ENCODE data around the gene VSTM2L. TPM values are rescaled to one million over a fixed set of nuclear protein-coding genes. Genes with fewer than 3 reads are reported as not detected.
"Not testable (repeated sequence)": the region's sequence is repeated elsewhere in the genome, so short reads cannot be mapped to it uniquely, and the experiment has no call there.

VSTM2L gene
- 0.20 and 0.35 TPM in 2 replicates for total RNA-seq

GRCh38 chr20:37902504-37903313, at the start of gene VSTM2L:
VSTM2L (plus strand) TSS chr20:37903127; CDS start chr20:37903351, 224 bp downstream.
- no peak for DNase-seq (ENCODE audit: low read depth, low spot score)

GRCh38 chr20:37853823-37854375, 49.0 kb upstream of the VSTM2L start:
- DNase-seq (ENCODE audit: low read depth, low spot score) = no peak

GRCh38 chr20:37856034-37856433, 46.9 kb upstream of the VSTM2L start:
- DNase-seq (ENCODE audit: low read depth, low spot score) = not testable (repeated sequence)

- no peak for DNase-seq (ENCODE audit: low read depth, low spot score)
These were observed 45.8 kb upstream of the VSTM2L start for GRCh38 chr20:37856932-37857660.

GRCh38 chr20:37859406-37860171, 43.3 kb upstream of the VSTM2L start:
- DNase-seq (ENCODE audit: low read depth, low spot score) = no peak

- no peak for DNase-seq (ENCODE audit: low read depth, low spot score)
These were observed 39.6 kb upstream of the VSTM2L start for GRCh38 chr20:37863289-37863688.

GRCh38 chr20:37864298-37864697, 38.6 kb upstream of the VSTM2L start:
- no peak for DNase-seq (ENCODE audit: low read depth, low spot score)

GRCh38 chr20:37866051-37866450, 36.9 kb upstream of the VSTM2L start:
- no peak for DNase-seq (ENCODE audit: low read depth, low spot score)

GRCh38 chr20:37867289-37868195, 35.4 kb upstream of the VSTM2L start:
- DNase-seq (ENCODE audit: low read depth, low spot score) = no peak

GRCh38 chr20:37868851-37869333, 34.0 kb upstream of the VSTM2L start:
- DNase-seq (ENCODE audit: low read depth, low spot score) = no peak

GRCh38 chr20:37869334-37869861, 33.5 kb upstream of the VSTM2L start:
- no peak for DNase-seq (ENCODE audit: low read depth, low spot score)

- DNase-seq (ENCODE audit: low read depth, low spot score) = no peak
These were observed 32.6 kb upstream of the VSTM2L start for GRCh38 chr20:37870294-37870693.

- DNase-seq (ENCODE audit: low read depth, low spot score) = no peak
These were observed 31.2 kb upstream of the VSTM2L start for GRCh38 chr20:37871751-37872150.

GRCh38 chr20:37872161-37872560, 30.8 kb upstream of the VSTM2L start:
- DNase-seq (ENCODE audit: low read depth, low spot score) = no peak

GRCh38 chr20:37873884-37874283, 29.0 kb upstream of the VSTM2L start:
- DNase-seq (ENCODE audit: low read depth, low spot score) = no peak

GRCh38 chr20:37875460-37876175, 27.3 kb upstream of the VSTM2L start:
- DNase-seq (ENCODE audit: low read depth, low spot score) = no peak

GRCh38 chr20:37876863-37877262, 26.1 kb upstream of the VSTM2L start:
- DNase-seq (ENCODE audit: low read depth, low spot score) = no peak

- no peak for DNase-seq (ENCODE audit: low read depth, low spot score)
These were observed 24.8 kb upstream of the VSTM2L start for GRCh38 chr20:37877832-37878772.

Data from pulmonary artery endothelial cell (primary cell).